Astrocyte (in vitro differentiated cells and primary cell): ENCODE measurements around the gene CLMP.

Source experiments
- CTCF ChIP-seq: IDR thresholded peaks from 2 replicates; pipeline ENCODE4 v1.5.1; 2011; ENCODE audit warnings: low read depth, mild to moderate bottlenecking, inconsistent platforms, low read length, moderate library complexity; ENCODE audit not compliant: insufficient read depth
- EZH2 ChIP-seq: IDR thresholded peaks from 2 replicates; pipeline ENCODE4 v1.6.1; 2012; ENCODE audit warnings: mild to moderate bottlenecking, low read length, inconsistent platforms; ENCODE audit not compliant: insufficient read depth

- TF ChIP-seq CTCF (no peak), EZH2 (no peak)
Measured at GRCh38 chr11:123228496-123229163, 33.6 kb upstream of the CLMP start.
